Fibroblast of villous mesenchyme (primary cell): ENCODE data around the gene RFPL2. TPM values are rescaled to one million over a fixed set of nuclear protein-coding genes. Genes with fewer than 3 reads are reported as not detected.

Experiments used
- DNase-seq: peaks from one replicate; pipeline ENCODE4 v3.0.0-alpha.2; 2010; ENCODE audit warnings: low read depth
- H3K4me3 ChIP-seq: 2 replicates; pipeline ENCODE4 v1.5.1; 2011; ENCODE audit warnings: low read depth, mild to moderate bottlenecking, low read length
- total RNA-seq: library from RNA; depleted of rRNA; stranded (reverse); fragments of >200 nt; gene quantifications from 2 replicates; pipeline ENCODE4 v1.2.3, GENCODE V29; 2012
- TF ChIP-seq, protein P1 (sequence below): IDR thresholded peaks from 2 replicates; pipeline ENCODE4 v1.5.1; 2012; ENCODE audit warnings: low read depth, mild to moderate bottlenecking, low read length; ENCODE audit not compliant: insufficient read depth

RFPL2 gene
- total RNA-seq, 1 donor, result not detected

GRCh38 chr22:32219026-32219425, 14.2 kb upstream of the RFPL2 start:
- TF ChIP-seq, protein P1, sequence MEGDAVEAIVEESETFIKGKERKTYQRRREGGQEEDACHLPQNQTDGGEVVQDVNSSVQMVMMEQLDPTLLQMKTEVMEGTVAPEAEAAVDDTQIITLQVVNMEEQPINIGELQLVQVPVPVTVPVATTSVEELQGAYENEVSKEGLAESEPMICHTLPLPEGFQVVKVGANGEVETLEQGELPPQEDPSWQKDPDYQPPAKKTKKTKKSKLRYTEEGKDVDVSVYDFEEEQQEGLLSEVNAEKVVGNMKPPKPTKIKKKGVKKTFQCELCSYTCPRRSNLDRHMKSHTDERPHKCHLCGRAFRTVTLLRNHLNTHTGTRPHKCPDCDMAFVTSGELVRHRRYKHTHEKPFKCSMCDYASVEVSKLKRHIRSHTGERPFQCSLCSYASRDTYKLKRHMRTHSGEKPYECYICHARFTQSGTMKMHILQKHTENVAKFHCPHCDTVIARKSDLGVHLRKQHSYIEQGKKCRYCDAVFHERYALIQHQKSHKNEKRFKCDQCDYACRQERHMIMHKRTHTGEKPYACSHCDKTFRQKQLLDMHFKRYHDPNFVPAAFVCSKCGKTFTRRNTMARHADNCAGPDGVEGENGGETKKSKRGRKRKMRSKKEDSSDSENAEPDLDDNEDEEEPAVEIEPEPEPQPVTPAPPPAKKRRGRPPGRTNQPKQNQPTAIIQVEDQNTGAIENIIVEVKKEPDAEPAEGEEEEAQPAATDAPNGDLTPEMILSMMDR, result no peak
- DNase-seq, result no peak
- H3K4me3 ChIP-seq, result no peak overlapping the region

- no peak overlapping the region for H3K4me3 ChIP-seq
- peak; percentile 2 for DNase-seq
- TF ChIP-seq, protein P1, result no peak
These were observed 13.6 kb upstream of the RFPL2 start for GRCh38 chr22:32218470-32218869.

- DNase-seq, result no peak
- no peak overlapping the region for H3K4me3 ChIP-seq
- TF ChIP-seq, protein P1, result no peak
These were observed 12.6 kb upstream of the RFPL2 start for GRCh38 chr22:32217465-32217864.

DNA sequence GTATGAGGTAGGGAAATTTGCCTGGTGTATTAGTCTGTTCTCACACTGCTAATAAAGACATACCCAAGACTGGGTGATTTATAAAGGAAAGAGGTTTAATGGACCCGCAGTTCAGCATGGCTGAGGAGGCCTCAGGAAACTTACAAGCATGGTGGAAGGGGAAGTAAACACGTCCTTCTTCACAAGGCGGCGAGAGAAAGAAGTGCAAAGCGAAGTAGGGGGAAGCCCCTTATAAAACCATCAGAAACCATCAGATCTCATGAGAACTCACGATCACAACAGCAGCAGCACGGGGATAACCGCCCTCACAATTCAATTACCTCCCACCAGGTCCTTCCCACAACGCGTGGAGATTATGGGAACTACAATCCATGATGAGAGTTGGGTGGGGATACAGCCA, 12.0 kb upstream of the RFPL2 start:
- H3K4me3 ChIP-seq, result no peak overlapping the region
- TF ChIP-seq, protein P1, result no peak
- DNase-seq, result no peak

DNA sequence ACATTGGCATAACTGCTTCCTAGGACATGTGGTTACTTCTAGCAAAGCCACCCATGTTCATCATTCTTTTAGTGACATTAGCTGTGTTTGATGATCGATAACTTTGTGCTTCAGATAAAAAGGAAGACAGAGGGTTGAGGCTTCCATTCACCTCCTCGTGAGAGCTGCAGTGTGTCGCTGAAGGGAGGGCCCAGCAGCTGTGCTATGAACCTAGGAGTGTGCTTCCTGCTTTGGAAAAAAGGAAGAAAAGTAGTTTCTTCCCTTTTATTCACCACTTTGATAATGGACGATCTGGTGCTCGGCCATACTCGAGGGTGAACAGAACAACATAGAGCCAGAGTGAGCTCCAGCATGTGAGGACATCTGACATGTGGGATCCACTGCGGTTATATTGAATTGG, 6.1 kb upstream of the RFPL2 start:
- no peak overlapping the region for H3K4me3 ChIP-seq
- no peak for DNase-seq
- TF ChIP-seq, protein P1, result no peak

DNA sequence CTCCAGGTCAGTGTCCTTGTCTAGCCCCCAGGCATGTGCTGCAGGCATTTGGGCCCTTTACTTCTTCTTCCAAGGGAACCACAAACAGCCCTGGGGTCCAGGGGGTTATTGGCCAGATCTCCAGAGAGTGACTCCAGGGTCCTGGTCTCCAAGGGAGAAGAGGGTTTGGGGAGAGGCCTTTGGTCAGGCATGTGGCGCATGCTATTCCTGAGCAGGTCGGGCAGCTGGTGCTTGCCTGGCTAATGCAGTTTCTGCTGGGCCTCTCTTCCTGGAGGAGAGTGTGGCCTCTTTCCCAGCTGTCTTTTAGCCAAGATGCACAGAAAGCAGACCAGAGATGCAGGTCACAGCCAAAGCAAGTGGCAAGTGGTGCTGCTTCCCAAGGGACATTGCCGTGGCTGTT, 3.8 kb upstream of the RFPL2 start:
- TF ChIP-seq, protein P1, result no peak
- no peak overlapping the region for H3K4me3 ChIP-seq
- no peak for DNase-seq

DNA sequence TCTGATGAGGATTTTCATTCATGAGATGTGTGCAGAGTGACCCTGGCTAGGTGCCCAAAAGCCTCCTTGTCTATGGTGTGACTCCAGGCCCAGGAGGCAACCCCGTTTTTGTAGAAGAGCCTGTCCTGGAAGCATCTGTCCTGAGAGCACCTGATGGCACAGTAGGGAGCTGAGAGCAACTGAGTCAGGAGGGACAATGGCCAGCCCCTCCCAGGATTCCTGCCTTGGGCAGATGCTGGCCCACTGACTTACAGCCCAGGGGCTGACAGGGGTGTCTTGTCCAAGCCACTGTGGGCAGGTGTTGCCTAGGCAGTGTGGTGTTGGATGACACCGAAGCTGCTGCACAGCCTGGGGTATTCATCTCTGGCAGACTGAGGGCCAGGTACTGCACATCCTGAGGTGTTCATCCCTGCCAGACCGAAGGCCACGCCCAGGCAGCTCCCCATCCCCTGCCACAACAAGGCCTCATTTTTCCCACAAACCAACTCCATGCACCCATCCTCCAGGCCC, 3.2 kb upstream of the RFPL2 start:
- TF ChIP-seq, protein P1, result no peak
- no peak for DNase-seq
- no peak overlapping the region for H3K4me3 ChIP-seq
